GM12878 (cell line): Measurements from ENCODE around the gene ENOX1. TPM values are rescaled to one million over a fixed set of nuclear protein-coding genes. Genes with fewer than 3 reads are reported as not detected.

Experiments
- ATAC-seq: fragments of 200-7000 bp; cut with Tn5 transposase; 3 replicates; pipeline ENCODE4 v1.9.1; 2020; ENCODE audit warnings: mild to moderate bottlenecking, moderate library complexity
- BruUV-seq: library from RNA; stranded (reverse); fragments of 400-500 nt; replicated peaks from 2 replicates; lab custom pipeline; 2021; lab: Mats Ljungman, UMichigan
- CTCF ChIA-PET: fragments of 300-600 bp; sonication (Branson Sonifier 250); formaldehyde crosslinking; extraction: SDS; loops from one replicate; lab custom pipeline; 2021; ENCODE audit warnings: inconsistent platforms; lab: Yijun Ruan, JAX
- POLR2A ChIA-PET: fragments of 350-600 bp; formaldehyde crosslinking; extraction: SDS; loops from one replicate; lab custom pipeline; 2021; ENCODE audit warnings: inconsistent platforms; lab: Charles Lee
- RAD21 ChIA-PET: fragments of 300-600 bp; sonication (Branson Sonifier 250); formaldehyde crosslinking; loops from one replicate; lab custom pipeline; 2023; ENCODE audit warnings: antibody characterized with exemption; ENCODE audit not compliant: unreplicated experiment; lab: Charles Lee
- SMC1A ChIA-PET: fragments of 300-600 bp; sonication (Branson Sonifier 250); formaldehyde crosslinking; loops from one replicate; lab custom pipeline; 2023; ENCODE audit not compliant: unreplicated experiment, uncharacterized antibody; lab: Charles Lee
- DNase-seq: peaks from one replicate; pipeline ENCODE4 v3.0.0-alpha.2; 2011; ENCODE audit warnings: low read depth, low spot score
- FAIRE-seq: peaks from 3 replicates; lab custom pipeline; 2011; peaks lifted over from hg19 to GRCh38; lab: Jason Lieb, UNC
- H2AFZ ChIP-seq: 2 replicates; pipeline ENCODE4 v1.6.0; 2011; ENCODE audit warnings: low read depth, low read length, control low read depth; ENCODE audit not compliant: control insufficient read depth
- H3K27ac ChIP-seq: 2 replicates; pipeline ENCODE4 v1.5.1; 2011; ENCODE audit warnings: control low read depth; ENCODE audit not compliant: control insufficient read depth, insufficient read depth
- H3K27me3 ChIP-seq, 2 experiments: replicated peaks in 1 of 2; 2 replicates each; pipeline versions ENCODE4 v1.6.0 to v1.6.1; 2011; ENCODE audit warnings: low read length in 1 of 2; ENCODE audit not compliant: control insufficient read depth in 2 of 2, insufficient read depth in 2 of 2
- H3K36me3 ChIP-seq, 2 experiments: 2 replicates each; pipeline ENCODE4 v1.5.1; 2011; ENCODE audit warnings: low read length in 1 of 2; ENCODE audit not compliant: control insufficient read depth in 2 of 2, insufficient read depth in 2 of 2
- H3K4me1 ChIP-seq: 2 replicates; pipeline ENCODE4 v1.6.1; 2011; ENCODE audit warnings: mild to moderate bottlenecking, low read length, moderate library complexity, mixed read lengths; ENCODE audit not compliant: control insufficient read depth, insufficient read depth
- H3K4me2 ChIP-seq: 2 replicates; pipeline ENCODE4 v1.6.0; 2011; ENCODE audit warnings: control low read depth; ENCODE audit not compliant: control insufficient read depth, insufficient read depth
- H3K4me3 ChIP-seq: fragments of 200-600 bp; sonication (generic); 2 replicates; pipeline ENCODE4 v1.5.1; 2016
- H3K79me2 ChIP-seq: 2 replicates; pipeline ENCODE4 v1.6.0; 2011; ENCODE audit warnings: low read length; ENCODE audit not compliant: control insufficient read depth, insufficient read depth
- H3K9ac ChIP-seq: 2 replicates; pipeline ENCODE4 v1.8.0; 2011; ENCODE audit warnings: low read length, control low read depth, mixed read lengths; ENCODE audit not compliant: control insufficient read depth, insufficient read depth
- H3K9me3 ChIP-seq: replicated peaks from 3 replicates; pipeline ENCODE4 v1.5.1; 2011; ENCODE audit warnings: mild to moderate bottlenecking, low read length; ENCODE audit not compliant: control insufficient read depth, insufficient read depth
- H4K20me1 ChIP-seq: 2 replicates; pipeline ENCODE4 v1.6.0; 2011; ENCODE audit not compliant: control insufficient read depth, insufficient read depth
- ASH2L ChIP-seq: fragments of 300-600, 200-600 bp; sonication (generic); IDR thresholded peaks from 2 replicates; pipeline ENCODE4 v1.6.1; 2017; ENCODE audit warnings: low read depth, mild to moderate bottlenecking, borderline replicate concordance
- ATF2 ChIP-seq: IDR thresholded peaks from 2 replicates; pipeline ENCODE4 v1.6.1; 2012; ENCODE audit warnings: low read length, inconsistent platforms
- BHLHE40 ChIP-seq, 2 experiments: fragments of 450-650 bp in 1 of 2; IDR thresholded peaks; 2 replicates each; pipeline ENCODE4 v1.6.1; 2011 to 2017; ENCODE audit warnings: low read depth in 2 of 2, borderline replicate concordance in 1 of 2, improper control_type of control experiment in 1 of 2, low read length in 1 of 2, mild to moderate bottlenecking in 1 of 2
- GABPA ChIP-seq: IDR thresholded peaks from 2 replicates; pipeline ENCODE4 v1.6.1; 2014; ENCODE audit warnings: antibody characterized with exemption, low read depth, mild to moderate bottlenecking, inconsistent platforms
- IRF4 ChIP-seq: IDR thresholded peaks from 2 replicates; pipeline ENCODE4 v1.6.1; 2011; ENCODE audit warnings: low read depth, low read length
- JUNB ChIP-seq: IDR thresholded peaks from 2 replicates; pipeline ENCODE4 v1.6.1; 2016; ENCODE audit warnings: antibody characterized with exemption, mild to moderate bottlenecking
- MEF2A ChIP-seq: IDR thresholded peaks from 2 replicates; pipeline ENCODE4 v1.6.1; 2011; ENCODE audit warnings: low read depth, mild to moderate bottlenecking, low read length, moderate library complexity; ENCODE audit not compliant: insufficient read depth
- NFIC ChIP-seq: IDR thresholded peaks from 2 replicates; pipeline ENCODE4 v1.6.1; 2012; ENCODE audit warnings: low read depth, mild to moderate bottlenecking, inconsistent platforms, low read length, moderate library complexity
- NRF1 ChIP-seq: conservative IDR thresholded peaks from 2 replicates; pipeline ENCODE4 v1.6.1; 2011; ENCODE audit warnings: mild to moderate bottlenecking, low read depth, low read length, improper control_type of control experiment
- RELB ChIP-seq: fragments of 450-650 bp; IDR thresholded peaks from 2 replicates; pipeline ENCODE4 v1.6.1; 2017; ENCODE audit warnings: low read depth, mild to moderate bottlenecking, moderate library complexity
- RUNX3 ChIP-seq: IDR thresholded peaks from 2 replicates; pipeline ENCODE4 v1.6.1; 2012; ENCODE audit warnings: low read length, inconsistent platforms
- SIX5 ChIP-seq: IDR thresholded peaks from 2 replicates; pipeline ENCODE4 v1.6.1; 2011; ENCODE audit warnings: mild to moderate bottlenecking, low read depth, low read length, moderate library complexity; ENCODE audit not compliant: severe bottlenecking
- SREBF2 ChIP-seq: IDR thresholded peaks from 2 replicates; pipeline ENCODE4 v1.6.1; 2012; ENCODE audit warnings: mild to moderate bottlenecking, low read length
- SUPT20H ChIP-seq: IDR thresholded peaks from 2 replicates; pipeline ENCODE4 v1.6.1; 2011; ENCODE audit warnings: low read depth, mild to moderate bottlenecking, low read length, moderate library complexity, borderline replicate concordance; ENCODE audit not compliant: control insufficient read depth
- WGBS: methylation state at CpG from one replicate; pipeline ENCODE4 v1.1.6; 2016; ENCODE audit warnings: low lambda C conversion rate; ENCODE audit not compliant: insufficient replicate concordance, insufficient coverage; ENCODE audit errors: missing lambda C conversion rate; 5-methylcytosine and 5-hydroxymethylcytosine counted together
- in situ Hi-C: fragments of 300-500 bp; cut with MboI; formaldehyde crosslinking; loops from 9 replicates; pipeline ENCODE4 v1.14.3; 2018; ENCODE audit warnings: mixed read lengths
- intact Hi-C: fragments of 100-400 bp; cut with micrococcal nuclease; formaldehyde crosslinking; loops from one replicate; pipeline ENCODE4 v1.14.2; 2022; ENCODE audit not compliant: unreplicated experiment
- polyA plus RNA-seq, 11 experiments: library from polyadenylated mRNA; depleted of rRNA in 4 of 11; unstranded in 6 of 11; stranded (reverse) in 5 of 11; fragments of >200 nt; fragmentation: Nextera tagmentation in 4 of 11; fragmentation: Illumina TruSeq in 1 of 11; extraction: Ambion mirVana in 4 of 11; extraction: Trizol in 1 of 11; gene quantifications; 1 replicate in 1 of 11; 2 replicates in 10 of 11; pipeline versions ENCODE4 v1.2.1 to v1.2.3, GENCODE V29; 2011 to 2016; ENCODE audit warnings: inconsistent platforms in 2 of 11, missing spikeins in 2 of 11, low read depth in 1 of 11
- total RNA-seq, 4 experiments: library from RNA; depleted of rRNA in 3 of 4; stranded (reverse); fragments of >200 nt in 3 of 4; fragmentation: Illumina TruSeq in 1 of 4; extraction: Trizol in 1 of 4; gene quantifications; 2 replicates each; pipeline versions ENCODE4 v1.2.1 to v1.2.3, GENCODE V29; 2013 to 2021

ENOX1 gene
- total and polyA plus RNA-seq, 10 of the 15 experiments (the other 5 are each of a cell fraction or from before 2014, with no cell fraction given): 0.11 to 0.26 (median 0.15) TPM

GRCh38 chr13:43267916-43268315, 518.9 kb downstream of the ENOX1 start:
- in situ Hi-C loops: no loop called here
- peaks cover 12% of the 10 kb centered on the region for H3K4me1 ChIP-seq
- no peaks in the 10 kb centered on the region for H3K9me3 ChIP-seq
- POLR2A ChIA-PET: no interaction called here
- peak overlapping the region; percentile 12 for H3K4me2 ChIP-seq
- H3K9ac ChIP-seq: no peak overlapping the region
- H4K20me1 ChIP-seq: no peaks in the 10 kb centered on the region
- WGBS: 52% methylated on average over 3 of the region's 3 CpGs
- DNase-seq (no peak), FAIRE-seq (no peak), ATAC-seq (peak; percentile 42)
- no TSS peak for BruUV-seq
- SMC1A ChIA-PET: interaction anchor here (1.3 to 2.5 kb wide), 5 partner anchors 10 to 36 kb away, joined by 3 to 7 read pairs (median 5); no protein-coding TSS in a partner anchor
- H3K79me2 ChIP-seq: no peaks in the 10 kb centered on the region
- H3K27ac ChIP-seq: no peak overlapping the region
- H2AFZ ChIP-seq: no peak overlapping the region
- TF ChIP-seq SUPT20H (no peak), GABPA (0 out of 2 replicates have a peak, but pooled peaks have one; percentile 10), ATF2 (peak; percentile 35; the same call in 1 of the 2 replicates), NFIC (peak; percentile 64), MEF2A (peak; percentile 78), RUNX3 (peak; percentile 38; the same call in 1 of the 2 replicates), BHLHE40 (IDR thresholded peaks at IDR 0.05; ENCODE audit: borderline replicate concordance in 1 of 2, low read depth in 2 of 2, low read length in 1 of 2) (no peak), SIX5 (no peak), RELB (no peak), IRF4 (0 out of 2 replicates have a peak, but pooled peaks have one; percentile 48), ASH2L (no peak), SREBF2 (no peak), NRF1 (no peak), JUNB (peak; percentile 79)
- intact Hi-C loops: loop anchor here (10.0 kb wide), 1 partner anchor 293 kb away; no protein-coding TSS in a partner anchor
- no peaks in the 10 kb centered on the region for H3K36me3 ChIP-seq
- RAD21 ChIA-PET: no interaction called here
- no peaks in the 10 kb centered on the region for H3K27me3 ChIP-seq
- CTCF ChIA-PET: interaction anchor here (0.6 to 1.6 kb wide), 3 partner anchors 28 to 425 kb away, joined by 3 to 5 read pairs (median 3); no protein-coding TSS in a partner anchor
- H3K4me3 ChIP-seq: peak overlapping the region; percentile 17; the same call in 1 of the 2 replicates
